ENCODE results near the gene TBC1D22B.

The TBC1D22B gene

GRCh38 chr6:37375376-37375775 lies 117.8 kb downstream of the TBC1D22B start:
- Histone ChIP-seq H3K36me3 (ENCODE audit: control insufficient read depth, insufficient read depth, low read length) (peaks cover 46% of the 10 kb centered on the region), H3K4me1 (ENCODE audit: control insufficient read depth, insufficient read depth, low read length, poor library complexity, severe bottlenecking) (no peaks in the 10 kb centered on the region), H3K4me3 (ENCODE audit: extremely low read depth, insufficient read depth, low read length, poor library complexity, severe bottlenecking) (no peak overlapping the region), H3K27ac (ENCODE audit: low read depth, low read length, severe bottlenecking) (no peak overlapping the region), H3K9me3 (ENCODE audit: control insufficient read depth, low read length) (no peaks in the 10 kb centered on the region)

- no peak overlapping the region for H3K4me3 ChIP-seq (ENCODE audit: extremely low read depth, insufficient read depth, low read length, poor library complexity, severe bottlenecking)
- H3K27ac ChIP-seq (ENCODE audit: low read depth, low read length, severe bottlenecking): no peak overlapping the region
- H3K36me3 ChIP-seq (ENCODE audit: control insufficient read depth, insufficient read depth, low read length): peaks cover 48% of the 10 kb centered on the region
- 86 to 100% methylated on average over 1 to 2 of the region's 4 CpGs for WGBS, 2 experiments (ENCODE audit: insufficient coverage in 2 of 2)
- no peaks in the 10 kb centered on the region for H3K4me1 ChIP-seq (ENCODE audit: control insufficient read depth, insufficient read depth, low read length, poor library complexity, severe bottlenecking)
- H3K9me3 ChIP-seq (ENCODE audit: control insufficient read depth, low read length): no peaks in the 10 kb centered on the region
These were observed 118.6 kb downstream of the TBC1D22B start for GRCh38 chr6:37376078-37376743.

- H3K36me3 ChIP-seq (ENCODE audit: control insufficient read depth, insufficient read depth, low read length): peaks cover 51% of the 10 kb centered on the region
- no peaks in the 10 kb centered on the region for H3K4me1 ChIP-seq (ENCODE audit: control insufficient read depth, insufficient read depth, low read length, poor library complexity, severe bottlenecking)
- whole genome bisulfite sequencing, 2 experiments (ENCODE audit: insufficient coverage in 2 of 2): 0 to 50% methylated on average over 1 to 2 of the region's 2 CpGs
- no peak overlapping the region for H3K27ac ChIP-seq (ENCODE audit: low read depth, low read length, severe bottlenecking)
- no peak overlapping the region for H3K4me3 ChIP-seq (ENCODE audit: extremely low read depth, insufficient read depth, low read length, poor library complexity, severe bottlenecking)
- no peaks in the 10 kb centered on the region for H3K9me3 ChIP-seq (ENCODE audit: control insufficient read depth, low read length)
These were observed 124.0 kb downstream of the TBC1D22B start for GRCh38 chr6:37381579-37381978.

Measured in mesodermal cell (in vitro differentiated cells).